GM12864 (cell line): ENCODE measurements around the gene ETS1.

Source experiments
- DNase-seq: peaks from one replicate; pipeline ENCODE4 v3.0.0-alpha.2; 2011; ENCODE audit warnings: low read depth
- H3K4me3 ChIP-seq: 2 replicates; pipeline ENCODE4 v1.5.1; 2011; ENCODE audit warnings: mild to moderate bottlenecking, low read depth, low read length, control low read depth
- TF ChIP-seq, protein P1 (sequence below): IDR thresholded peaks from 2 replicates; pipeline ENCODE4 v1.5.1; 2011; ENCODE audit warnings: low read depth, mild to moderate bottlenecking, moderate library complexity, low read length, control low read depth, inconsistent platforms; ENCODE audit errors: missing control alignments

The ETS1 gene

GRCh38 chr11:128419012-128419767 lies 168.2 kb downstream of the ETS1 start:
- DNase-seq, result no peak
- no peak overlapping the region for H3K4me3 ChIP-seq
- TF ChIP-seq, protein P1, sequence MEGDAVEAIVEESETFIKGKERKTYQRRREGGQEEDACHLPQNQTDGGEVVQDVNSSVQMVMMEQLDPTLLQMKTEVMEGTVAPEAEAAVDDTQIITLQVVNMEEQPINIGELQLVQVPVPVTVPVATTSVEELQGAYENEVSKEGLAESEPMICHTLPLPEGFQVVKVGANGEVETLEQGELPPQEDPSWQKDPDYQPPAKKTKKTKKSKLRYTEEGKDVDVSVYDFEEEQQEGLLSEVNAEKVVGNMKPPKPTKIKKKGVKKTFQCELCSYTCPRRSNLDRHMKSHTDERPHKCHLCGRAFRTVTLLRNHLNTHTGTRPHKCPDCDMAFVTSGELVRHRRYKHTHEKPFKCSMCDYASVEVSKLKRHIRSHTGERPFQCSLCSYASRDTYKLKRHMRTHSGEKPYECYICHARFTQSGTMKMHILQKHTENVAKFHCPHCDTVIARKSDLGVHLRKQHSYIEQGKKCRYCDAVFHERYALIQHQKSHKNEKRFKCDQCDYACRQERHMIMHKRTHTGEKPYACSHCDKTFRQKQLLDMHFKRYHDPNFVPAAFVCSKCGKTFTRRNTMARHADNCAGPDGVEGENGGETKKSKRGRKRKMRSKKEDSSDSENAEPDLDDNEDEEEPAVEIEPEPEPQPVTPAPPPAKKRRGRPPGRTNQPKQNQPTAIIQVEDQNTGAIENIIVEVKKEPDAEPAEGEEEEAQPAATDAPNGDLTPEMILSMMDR, result no peak

DNA sequence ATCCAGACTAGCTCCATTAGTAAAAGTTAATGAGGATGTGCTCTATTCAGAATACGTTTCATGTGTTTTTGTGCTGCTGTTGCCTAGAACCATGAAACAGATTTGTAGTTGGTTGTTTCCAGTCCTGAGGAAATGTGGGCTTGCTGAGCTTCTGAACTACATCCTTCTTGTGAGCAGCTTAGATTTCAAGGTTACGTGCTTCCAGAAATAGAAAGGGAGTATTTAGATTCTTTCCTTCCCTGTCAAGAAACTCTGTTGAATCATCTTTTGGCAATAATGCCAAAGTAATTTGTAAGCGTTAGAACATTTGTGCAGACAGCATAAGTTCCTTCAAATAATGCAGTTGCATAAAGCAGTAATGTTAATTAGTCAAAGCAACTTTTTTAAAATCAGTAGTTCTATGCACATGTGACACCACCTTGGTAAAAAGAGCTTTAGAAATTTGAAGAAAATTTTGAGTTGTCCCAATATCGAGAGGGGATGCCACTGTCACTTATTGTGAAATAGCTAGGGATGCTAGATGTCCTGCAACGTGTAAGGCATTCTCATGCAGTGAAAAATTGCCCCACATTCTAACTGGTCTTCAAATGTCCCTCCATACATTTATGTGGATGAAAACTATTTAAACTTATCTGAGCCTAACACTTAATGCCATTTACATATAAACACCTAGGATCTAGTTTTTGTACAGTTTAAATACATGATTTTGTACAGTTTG lies 169.6 kb downstream of the ETS1 start:
- TF ChIP-seq, protein P1, result no peak
- H3K4me3 ChIP-seq, result no peak overlapping the region
- DNase-seq, result no peak

DNA sequence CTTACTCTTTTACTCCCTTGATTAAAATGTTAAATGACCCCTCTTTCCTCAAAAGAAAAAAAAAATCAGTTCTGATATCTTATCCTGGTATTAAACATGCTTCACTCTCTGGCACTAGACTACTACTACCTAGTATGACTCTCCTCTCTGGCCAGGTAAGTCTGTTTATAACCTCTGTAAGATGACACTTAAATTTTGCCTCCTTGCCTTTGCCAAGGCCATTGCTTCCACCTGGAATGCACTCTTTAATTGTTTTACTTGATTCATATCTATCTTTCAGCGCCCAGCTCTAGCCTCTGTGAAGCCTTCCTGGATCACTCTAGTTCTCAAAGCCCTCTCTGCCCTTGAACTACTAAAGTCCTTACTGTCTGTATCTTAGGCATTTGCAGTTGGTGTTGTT lies 170.4 kb downstream of the ETS1 start:
- no peak for DNase-seq
- no peak overlapping the region for H3K4me3 ChIP-seq
- TF ChIP-seq, protein P1, result no peak

DNA sequence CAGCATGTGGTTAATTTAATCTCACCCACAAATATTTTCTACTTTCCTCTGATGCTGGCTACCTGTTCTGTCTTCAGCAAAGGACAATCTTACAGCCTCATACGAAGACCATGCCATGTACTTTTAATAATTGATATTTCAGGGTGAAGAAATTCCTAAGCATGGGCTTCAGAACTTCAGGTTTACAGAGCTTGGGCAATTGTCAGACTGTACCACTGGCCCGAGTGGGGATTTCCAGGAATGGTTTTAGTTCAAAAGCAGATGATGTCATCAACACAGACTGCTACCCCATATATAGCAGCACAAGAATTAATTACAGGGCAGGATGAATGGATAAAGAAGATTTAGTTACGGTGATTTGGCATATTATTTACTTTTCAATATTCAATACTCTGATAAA lies 171.8 kb downstream of the ETS1 start:
- no peak overlapping the region; the same call in 1 of the 2 replicates for H3K4me3 ChIP-seq
- no peak for DNase-seq

GRCh38 chr11:128412847-128413791 lies 174.2 kb downstream of the ETS1 start:
- DNase-seq, result peak; percentile 37
- peak overlapping the region; percentile 22; the same call in 1 of the 2 replicates for H3K4me3 ChIP-seq

More for the DNA sequence above, 171.8 kb downstream of the ETS1 start:
- TF ChIP-seq, protein P1, result no peak

GRCh38 chr11:128411812-128412211 lies 175.5 kb downstream of the ETS1 start:
- H3K4me3 ChIP-seq, result no peak overlapping the region
- DNase-seq, result no peak
- TF ChIP-seq, protein P1, result no peak

More at GRCh38 chr11:128412847-128413791, 174.2 kb downstream of the ETS1 start:
- TF ChIP-seq, protein P1, result no peak
